Stimulated activated CD4-positive, alpha-beta T cell treated with anti-CD3 and anti-CD28 coated beads, TNF-alpha, amount 100 ng/mL, for 48 hours (primary cell): ENCODE measurements around the gene RILPL1.
"Not testable (repeated sequence)": the region's sequence is repeated elsewhere in the genome, so short reads cannot be mapped to it uniquely, and the experiment has no call there.

Experiments
- DNase-seq, 3 donors: peaks; one replicate each; pipeline ENCODE4 v3.0.0-alpha.2; 2020; ENCODE audit warnings: low read depth in 3 of 3

Gene RILPL1

GRCh38 chr12:123494124-123494851 is 39.2 kb downstream of the RILPL1 start:
- DNase-seq = no peak

GRCh38 chr12:123492339-123493039 is 41.0 kb downstream of the RILPL1 start:
- DNase-seq = not testable (repeated sequence)

- no peak for DNase-seq
Observed at GRCh38 chr12:123491481-123491880, 42.0 kb downstream of the RILPL1 start.

- DNase-seq = no peak
Observed at GRCh38 chr12:123491056-123491455, 42.5 kb downstream of the RILPL1 start.

GRCh38 chr12:123490089-123490488 is 43.4 kb downstream of the RILPL1 start:
- DNase-seq = no peak

GRCh38 chr12:123489580-123489979 is 43.9 kb downstream of the RILPL1 start:
- DNase-seq = no peak

GRCh38 chr12:123488539-123489230 is 44.8 kb downstream of the RILPL1 start:
- DNase-seq = no peak

GRCh38 chr12:123487428-123487827 is 46.1 kb downstream of the RILPL1 start:
- no peak for DNase-seq

- DNase-seq = no peak
Observed at GRCh38 chr12:123485756-123486155, 47.8 kb downstream of the RILPL1 start.

- no peak for DNase-seq
Observed at GRCh38 chr12:123483602-123484248, 49.8 kb downstream of the RILPL1 start.

- no peak for DNase-seq
Observed at GRCh38 chr12:123482876-123483275, 50.6 kb downstream of the RILPL1 start.

GRCh38 chr12:123481251-123481650 is 52.3 kb downstream of the RILPL1 start:
- not testable (repeated sequence) for DNase-seq

GRCh38 chr12:123479442-123480180 is 53.9 kb downstream of the RILPL1 start:
- no peak for DNase-seq

- no peak for DNase-seq
Observed at GRCh38 chr12:123478762-123479161, 54.8 kb downstream of the RILPL1 start.

GRCh38 chr12:123478069-123478468 is 55.5 kb downstream of the RILPL1 start:
- DNase-seq = no peak

- no peak for DNase-seq
Observed at GRCh38 chr12:123475246-123475703, 58.2 kb downstream of the RILPL1 start.

GRCh38 chr12:123474485-123475245 is 58.9 kb downstream of the RILPL1 start:
- no peak for DNase-seq

- no peak for DNase-seq
Observed at GRCh38 chr12:123472438-123472849, 61.1 kb downstream of the RILPL1 start.

- DNase-seq = no peak
Observed at GRCh38 chr12:123471374-123472068, 62.0 kb downstream of the RILPL1 start.

GRCh38 chr12:123469978-123470377 is 63.5 kb downstream of the RILPL1 start:
- DNase-seq = no peak
